Retinal pigment epithelial cell (primary cell): Measurements from ENCODE around the gene C5orf63.

Source experiments
- DNase-seq: peaks from one replicate; pipeline ENCODE4 v3.0.0-alpha.2; 2010; ENCODE audit warnings: low read depth
- H3K4me3 ChIP-seq: 2 replicates; pipeline ENCODE4 v1.5.1; 2011; ENCODE audit warnings: mild to moderate bottlenecking, low read length, control low read depth, moderate library complexity
- CTCF ChIP-seq: conservative IDR thresholded peaks from 2 replicates; pipeline ENCODE4 v1.5.1; 2011; ENCODE audit warnings: low read depth, low read length, control low read depth, inconsistent platforms

The C5orf63 gene

GRCh38 chr5:127085796-127086195, 12.5 kb upstream of the C5orf63 start:
- no peak overlapping the region for H3K4me3 ChIP-seq
- TF ChIP-seq CTCF = no peak
- DNase-seq = no peak

- no peak overlapping the region for H3K4me3 ChIP-seq
- no peak for TF ChIP-seq CTCF
- no peak for DNase-seq
Observed at GRCh38 chr5:127085371-127085770, 12.1 kb upstream of the C5orf63 start.

GRCh38 chr5:127084656-127085055, 11.4 kb upstream of the C5orf63 start:
- no peak overlapping the region for H3K4me3 ChIP-seq
- no peak for DNase-seq
- no peak for TF ChIP-seq CTCF

GRCh38 chr5:127083711-127084110, 10.4 kb upstream of the C5orf63 start:
- DNase-seq = no peak
- TF ChIP-seq CTCF = no peak
- no peak overlapping the region for H3K4me3 ChIP-seq

- H3K4me3 ChIP-seq = no peak overlapping the region
- DNase-seq = no peak
- TF ChIP-seq CTCF = no peak
Observed at GRCh38 chr5:127079994-127080491, 6.7 kb upstream of the C5orf63 start.

- no peak for TF ChIP-seq CTCF
- DNase-seq = no peak
- no peak overlapping the region for H3K4me3 ChIP-seq
Observed at GRCh38 chr5:127077366-127077765, 4.1 kb upstream of the C5orf63 start.

- no peak for TF ChIP-seq CTCF
- no peak for DNase-seq
- no peak overlapping the region for H3K4me3 ChIP-seq
Observed at GRCh38 chr5:127076315-127077129, 3.2 kb upstream of the C5orf63 start.
